MM.1S (cell line): ENCODE data around the gene SLC6A12.

Source experiments
- EZH2phosphoT487 ChIP-seq: fragments of 300-600 bp; sonication (generic); IDR thresholded peaks from 2 replicates; pipeline ENCODE4 v1.6.1; 2018; ENCODE audit warnings: antibody characterized with exemption, low read length
- TF ChIP-seq, protein P1 (sequence below): fragments of 300-600 bp; sonication (generic); IDR thresholded peaks from 2 replicates; pipeline ENCODE4 v1.5.1; 2016; ENCODE audit warnings: antibody characterized with exemption, low read length, mixed read lengths

DNA sequence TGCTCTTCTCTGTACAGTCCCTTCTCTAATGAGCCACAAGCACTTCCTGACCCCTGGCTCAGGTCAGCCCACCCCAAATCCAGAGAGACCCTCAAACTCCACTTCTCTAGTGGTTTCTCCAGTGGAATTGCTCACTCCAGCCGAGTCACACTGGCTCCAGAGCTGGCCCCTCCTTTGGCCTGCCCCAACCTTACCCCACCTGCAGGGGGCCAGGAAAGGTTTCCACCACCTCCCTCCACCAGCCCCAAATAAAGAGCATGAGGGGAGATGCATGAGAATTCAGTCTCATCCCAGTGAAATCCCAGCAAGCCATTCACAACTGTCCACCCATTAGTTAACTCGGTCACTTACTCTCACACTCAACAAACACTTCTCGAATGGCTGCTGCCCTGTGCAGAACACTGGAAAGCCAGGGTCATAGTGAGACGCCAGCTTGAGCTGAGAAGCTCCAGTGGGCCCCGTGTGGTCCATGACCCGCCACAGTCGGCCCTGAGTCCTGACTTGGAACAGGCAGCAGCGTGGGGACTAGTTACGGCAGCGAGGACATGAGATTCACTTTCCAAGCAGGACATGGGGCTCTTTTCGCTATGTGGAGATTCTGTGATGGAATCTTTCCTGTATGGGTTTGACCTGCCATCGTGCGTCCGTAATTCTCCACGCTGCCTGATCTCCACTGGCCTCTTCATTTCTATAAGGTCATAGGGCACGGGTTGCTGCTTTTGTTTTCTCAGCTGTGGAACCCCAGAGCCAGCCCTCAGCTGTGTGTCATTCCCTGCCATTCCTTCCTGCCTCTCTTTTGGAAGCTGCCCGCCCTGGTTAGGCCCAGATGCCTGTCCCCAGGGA, 44.2 kb downstream of the SLC6A12 start:
- no peak for TF ChIP-seq EZH2phosphoT487
- TF ChIP-seq, protein P1, sequence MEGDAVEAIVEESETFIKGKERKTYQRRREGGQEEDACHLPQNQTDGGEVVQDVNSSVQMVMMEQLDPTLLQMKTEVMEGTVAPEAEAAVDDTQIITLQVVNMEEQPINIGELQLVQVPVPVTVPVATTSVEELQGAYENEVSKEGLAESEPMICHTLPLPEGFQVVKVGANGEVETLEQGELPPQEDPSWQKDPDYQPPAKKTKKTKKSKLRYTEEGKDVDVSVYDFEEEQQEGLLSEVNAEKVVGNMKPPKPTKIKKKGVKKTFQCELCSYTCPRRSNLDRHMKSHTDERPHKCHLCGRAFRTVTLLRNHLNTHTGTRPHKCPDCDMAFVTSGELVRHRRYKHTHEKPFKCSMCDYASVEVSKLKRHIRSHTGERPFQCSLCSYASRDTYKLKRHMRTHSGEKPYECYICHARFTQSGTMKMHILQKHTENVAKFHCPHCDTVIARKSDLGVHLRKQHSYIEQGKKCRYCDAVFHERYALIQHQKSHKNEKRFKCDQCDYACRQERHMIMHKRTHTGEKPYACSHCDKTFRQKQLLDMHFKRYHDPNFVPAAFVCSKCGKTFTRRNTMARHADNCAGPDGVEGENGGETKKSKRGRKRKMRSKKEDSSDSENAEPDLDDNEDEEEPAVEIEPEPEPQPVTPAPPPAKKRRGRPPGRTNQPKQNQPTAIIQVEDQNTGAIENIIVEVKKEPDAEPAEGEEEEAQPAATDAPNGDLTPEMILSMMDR, result no peak
